Ureter (tissue), 1 donor: ENCODE measurements around the gene MAB21L2. TPM values are rescaled to one million over a fixed set of nuclear protein-coding genes. Genes with fewer than 3 reads are reported as not detected.

Source experiments
- DNase-seq: peaks from one replicate; pipeline ENCODE4 v3.0.0-alpha.2; 2020; ENCODE audit warnings: low spot score
- total RNA-seq: library from RNA; stranded (reverse); gene quantifications from one replicate; pipeline ENCODE4 v1.2.4, GENCODE V29; 2023
- donor health status: DM: yes; HTN: yes; CAD: no.

The MAB21L2 gene
- total RNA-seq, 1 donor from 2014 or later: not detected

GRCh38 chr4:150609131-150609530 is 27.2 kb downstream of the MAB21L2 start:
- no peak for DNase-seq

GRCh38 chr4:150619042-150619441 is 37.1 kb downstream of the MAB21L2 start:
- no peak for DNase-seq

GRCh38 chr4:150624055-150624454 is 42.1 kb downstream of the MAB21L2 start:
- no peak for DNase-seq

- DNase-seq: no peak
Observed at GRCh38 chr4:150625033-150625432, 43.1 kb downstream of the MAB21L2 start.

GRCh38 chr4:150628073-150628472 is 46.1 kb downstream of the MAB21L2 start:
- DNase-seq: no peak

GRCh38 chr4:150632639-150633038 is 50.7 kb downstream of the MAB21L2 start:
- no peak for DNase-seq
